ENCODE measurements around the gene STX16. TPM values are rescaled to one million over a fixed set of nuclear protein-coding genes. Genes with fewer than 3 reads are reported as not detected.

Gene STX16
- total RNA-seq, 1 donor from 2014 or later, result 50.4 TPM

GRCh38 chr20:58705208-58705926 is 54.3 kb downstream of the STX16 start:
- H3K9me3 Mint-ChIP-seq (ENCODE audit: low read depth), result peaks cover 3% of the 10 kb centered on the region
- no peaks in the 10 kb centered on the region for H3K27me3 Mint-ChIP-seq (ENCODE audit: low read depth)
- no peak for TF ChIP-seq CTCF (IDR thresholded peaks at IDR 0.05)
- no peak overlapping the region for H3K27ac Mint-ChIP-seq (ENCODE audit: unreplicated experiment)
- no peak overlapping the region for H3K4me3 Mint-ChIP-seq (ENCODE audit: unreplicated experiment)
- H3K36me3 Mint-ChIP-seq (ENCODE audit: low read depth), result peaks cover 23% of the 10 kb centered on the region
- DNase-seq (ENCODE audit: low spot score), result peak; percentile 34
- no peaks in the 10 kb centered on the region for H3K4me1 Mint-ChIP-seq (ENCODE audit: low read depth)

GRCh38 chr20:58706150-58706892 is 55.2 kb downstream of the STX16 start:
- H3K36me3 Mint-ChIP-seq (ENCODE audit: low read depth), result peaks cover 22% of the 10 kb centered on the region
- peaks cover 3% of the 10 kb centered on the region for H3K9me3 Mint-ChIP-seq (ENCODE audit: low read depth)
- H3K27me3 Mint-ChIP-seq (ENCODE audit: low read depth), result no peaks in the 10 kb centered on the region
- no peak overlapping the region for H3K4me3 Mint-ChIP-seq (ENCODE audit: unreplicated experiment)
- no peak for TF ChIP-seq CTCF (IDR thresholded peaks at IDR 0.05)
- DNase-seq (ENCODE audit: low spot score), result peak; percentile 64
- no peak overlapping the region for H3K27ac Mint-ChIP-seq (ENCODE audit: unreplicated experiment)
- H3K4me1 Mint-ChIP-seq (ENCODE audit: low read depth), result no peaks in the 10 kb centered on the region

GRCh38 chr20:58706975-58707681 is 56.0 kb downstream of the STX16 start:
- DNase-seq (ENCODE audit: low spot score), result peak; percentile 71
- Mint-ChIP-seq H3K4me3 (ENCODE audit: unreplicated experiment) (no peak overlapping the region), H3K9me3 (ENCODE audit: low read depth) (peaks cover 3% of the 10 kb centered on the region), H3K36me3 (ENCODE audit: low read depth) (peaks cover 22% of the 10 kb centered on the region), H3K27me3 (ENCODE audit: low read depth) (no peaks in the 10 kb centered on the region), H3K27ac (ENCODE audit: unreplicated experiment) (no peak overlapping the region), H3K4me1 (ENCODE audit: low read depth) (no peaks in the 10 kb centered on the region)
- no peak for TF ChIP-seq CTCF (IDR thresholded peaks at IDR 0.05)

GRCh38 chr20:58707770-58708169 is 56.7 kb downstream of the STX16 start:
- H3K27me3 Mint-ChIP-seq (ENCODE audit: low read depth), result no peaks in the 10 kb centered on the region
- peak; percentile 17 for DNase-seq (ENCODE audit: low spot score)
- peaks cover 3% of the 10 kb centered on the region for H3K9me3 Mint-ChIP-seq (ENCODE audit: low read depth)
- no peak for TF ChIP-seq CTCF (IDR thresholded peaks at IDR 0.05)
- no peak overlapping the region for H3K27ac Mint-ChIP-seq (ENCODE audit: unreplicated experiment)
- no peaks in the 10 kb centered on the region for H3K4me1 Mint-ChIP-seq (ENCODE audit: low read depth)
- H3K36me3 Mint-ChIP-seq (ENCODE audit: low read depth), result peaks cover 18% of the 10 kb centered on the region
- H3K4me3 Mint-ChIP-seq (ENCODE audit: unreplicated experiment), result no peak overlapping the region

GRCh38 chr20:58708246-58708931 is 57.3 kb downstream of the STX16 start:
- Mint-ChIP-seq H3K36me3 (ENCODE audit: low read depth) (peaks cover 13% of the 10 kb centered on the region), H3K4me3 (ENCODE audit: unreplicated experiment) (no peak overlapping the region), H3K27ac (ENCODE audit: unreplicated experiment) (no peak overlapping the region), H3K4me1 (ENCODE audit: low read depth) (no peaks in the 10 kb centered on the region), H3K27me3 (ENCODE audit: low read depth) (no peaks in the 10 kb centered on the region), H3K9me3 (ENCODE audit: low read depth) (peaks cover 3% of the 10 kb centered on the region)
- no peak for TF ChIP-seq CTCF (IDR thresholded peaks at IDR 0.05)
- DNase-seq (ENCODE audit: low spot score), result peak; percentile 79
